Esophagus squamous epithelium (tissue), 5 donors: ENCODE results near the gene RFX2. TPM values are rescaled to one million over a fixed set of nuclear protein-coding genes. Genes with fewer than 3 reads are reported as not detected.

Experiments
- DNase-seq: peaks from one replicate; lab custom pipeline; 2025; lab: John Stamatoyannopoulos, UW
- H3K27ac ChIP-seq, 4 donors: fragments of 200-600 bp; sonication (generic); one replicate each; pipeline ENCODE4 v1.5.1; 2016 to 2019; ENCODE audit warnings: mild to moderate bottlenecking in 1 of 4
- H3K27me3 ChIP-seq, 4 donors: fragments of 200-600 bp; sonication (generic); 1 replicate in 3 of 4; 2 replicates in 1 of 4; pipeline versions ENCODE4 v1.5.1 to v1.6.0; 2017 to 2021; ENCODE audit warnings: antibody characterized with exemption in 1 of 4
- H3K36me3 ChIP-seq, 3 donors: fragments of 200-600 bp; sonication (generic); one replicate each; pipeline ENCODE4 v1.5.1; 2016 to 2019
- H3K4me1 ChIP-seq, 3 donors: fragments of 200-600 bp; sonication (generic); one replicate each; pipeline ENCODE4 v1.5.1; 2017 to 2019
- H3K4me3 ChIP-seq, 4 donors: fragments of 200-600 bp; sonication (generic); 1 replicate in 3 of 4; 2 replicates in 1 of 4; pipeline ENCODE4 v1.5.1; 2016 to 2019; ENCODE audit warnings: mild to moderate bottlenecking in 2 of 4, moderate library complexity in 1 of 4
- H3K9me3 ChIP-seq, 3 donors: fragments of 200-600 bp; sonication (generic); one replicate each; pipeline ENCODE4 v1.5.1; 2016 to 2019
- CTCF ChIP-seq, 6 experiments: fragments of 450-650 bp in 4 of 6; fragments of 200-600 bp in 2 of 6; sonication (generic) in 2 of 6; IDR thresholded peaks; one replicate each; pipeline ENCODE4 v1.5.1; 2016 to 2019; ENCODE audit warnings: antibody characterized with exemption in 6 of 6, mild to moderate bottlenecking in 4 of 6, moderate library complexity in 4 of 6
- POLR2A ChIP-seq, 4 donors: fragments of 450-650 bp; IDR thresholded peaks; one replicate each; pipeline ENCODE4 v1.6.1; 2017; ENCODE audit warnings: antibody characterized with exemption in 4 of 4, mild to moderate bottlenecking in 4 of 4, moderate library complexity in 3 of 4
- WGBS, 2 donors: methylation state at CpG; one replicate each; pipeline ENCODE4 v1.1.5; 2018; 5-methylcytosine and 5-hydroxymethylcytosine counted together
- intact Hi-C: fragments of 100-400 bp; cut with DNase I; formaldehyde crosslinking; loops from one replicate; pipeline ENCODE4 v1.15.0; 2022
- total RNA-seq, 4 donors: library from RNA; depleted of rRNA; stranded (reverse); fragments of >200 nt; gene quantifications; one replicate each; pipeline ENCODE4 v1.1.0, GENCODE V29; 2016
- donor health status: DM: yes; HTN: yes; CAD: no.

RFX2 gene
- total RNA-seq, 4 donors from 2014 or later = 5.2 to 21.4 (median 7.7) TPM

DNA sequence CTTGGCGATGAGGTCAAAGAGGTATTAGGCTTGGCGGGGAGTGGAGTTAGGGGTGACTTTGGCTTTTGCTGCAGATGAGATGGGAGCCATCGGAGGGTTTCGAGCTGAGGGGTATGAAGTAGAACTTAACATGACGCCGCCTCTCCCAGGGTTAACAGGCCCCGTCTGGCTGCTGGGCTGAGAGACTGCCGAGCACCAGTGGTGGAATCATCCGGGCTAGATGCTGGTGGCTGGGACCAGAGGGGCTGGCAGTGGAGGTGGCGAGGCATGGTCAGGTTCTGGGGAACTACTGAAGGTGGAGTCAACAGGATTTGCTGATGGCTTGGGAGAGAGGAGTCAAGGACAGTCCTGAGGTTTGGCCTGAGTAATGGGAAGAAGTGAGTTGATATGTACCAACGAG, 4.9 kb downstream of the RFX2 start:
- Histone ChIP-seq H3K9me3 (no peaks in the 10 kb centered on the region), H3K27me3 (no peaks in the 10 kb centered on the region), H3K4me3 (no peak overlapping the region), H3K27ac (peak overlapping the region; percentile 43 to 91 (median 88)), H3K36me3 (no peaks in the 10 kb centered on the region), H3K4me1 (peaks cover 29 to 86% (median 51%) of the 10 kb centered on the region in 3 donors)
- intact Hi-C loops = no loop called here
- TF ChIP-seq POLR2A (IDR thresholded peaks at IDR 0.05) = no peak
- WGBS, 2 donors = 82 to 89% methylated on average over 11 of the region's 11 CpGs
- no peak for DNase-seq

DNA sequence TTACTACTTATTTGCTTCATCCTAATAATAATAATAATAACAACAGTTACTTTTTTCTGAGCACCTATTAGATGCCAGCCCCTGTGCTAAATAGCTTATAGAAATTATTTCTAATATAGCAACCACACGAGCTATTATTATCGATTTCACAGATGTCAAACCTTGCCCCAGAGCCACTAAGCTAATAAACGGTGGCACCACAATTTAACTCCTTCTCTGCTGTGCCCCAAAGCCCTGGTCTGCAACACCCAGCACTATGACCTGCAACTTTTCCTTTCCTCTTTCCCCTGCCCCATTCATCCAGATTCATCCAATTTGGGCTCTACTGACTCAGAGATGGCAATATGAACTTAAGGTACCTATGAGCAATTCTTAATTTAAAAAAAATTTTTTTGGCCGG, 6.4 kb downstream of the RFX2 start:
- WGBS, 2 donors = 33 to 47% methylated on average over 4 of the region's 4 CpGs
- peaks cover 21 to 90% (median 62%) of the 10 kb centered on the region in 3 donors for H3K4me1 ChIP-seq

DNA sequence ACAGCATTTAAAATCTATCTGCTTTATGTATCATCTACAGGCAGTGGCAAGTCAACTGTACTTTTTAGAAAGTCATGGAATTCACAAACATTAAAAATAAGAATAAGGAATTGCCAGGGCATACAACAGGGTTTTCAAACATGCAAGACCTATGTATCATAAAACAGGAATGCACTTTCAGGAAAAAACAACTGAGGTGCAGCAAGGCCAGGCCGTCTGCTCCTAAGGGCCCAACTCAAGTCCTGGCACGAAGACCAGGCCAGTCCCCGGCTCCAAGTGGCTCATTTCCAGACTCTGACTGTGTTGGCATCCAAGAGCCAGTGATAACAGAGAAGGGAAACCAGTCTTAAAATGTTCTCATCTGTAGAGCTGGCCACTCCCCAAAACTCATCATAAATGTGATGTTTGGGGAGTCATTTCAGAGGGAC, 7.1 kb downstream of the RFX2 start:
- DNase-seq = no peak
- intact Hi-C loops = no loop called here
- Histone ChIP-seq H3K4me1 (peaks cover 21 to 90% (median 67%) of the 10 kb centered on the region in 3 donors), H3K27ac (peak overlapping the region; percentile 82 to 91 (median 88)), H3K36me3 (no peaks in the 10 kb centered on the region), H3K27me3 (no peaks in the 10 kb centered on the region), H3K9me3 (no peaks in the 10 kb centered on the region), H3K4me3 (peak overlapping the region in 1 of 4 donors; percentile 28)
- TF ChIP-seq POLR2A (IDR thresholded peaks at IDR 0.05) (no peak), CTCF (IDR thresholded peaks at IDR 0.05) (no peak)
- WGBS, 2 donors = 3 to 19% methylated on average over 3 of the region's 3 CpGs

More for the DNA sequence above, 6.4 kb downstream of the RFX2 start:
- no peak for DNase-seq
- H3K27me3 ChIP-seq = no peaks in the 10 kb centered on the region
- intact Hi-C loops = no loop called here
- TF ChIP-seq POLR2A (IDR thresholded peaks at IDR 0.05) = no peak
- no peak for TF ChIP-seq CTCF (IDR thresholded peaks at IDR 0.05)
- H3K36me3 ChIP-seq = no peaks in the 10 kb centered on the region
- no peaks in the 10 kb centered on the region for H3K9me3 ChIP-seq
- peak overlapping the region; percentile 82 to 91 (median 88) for H3K27ac ChIP-seq
- H3K4me3 ChIP-seq = no peak overlapping the region

DNA sequence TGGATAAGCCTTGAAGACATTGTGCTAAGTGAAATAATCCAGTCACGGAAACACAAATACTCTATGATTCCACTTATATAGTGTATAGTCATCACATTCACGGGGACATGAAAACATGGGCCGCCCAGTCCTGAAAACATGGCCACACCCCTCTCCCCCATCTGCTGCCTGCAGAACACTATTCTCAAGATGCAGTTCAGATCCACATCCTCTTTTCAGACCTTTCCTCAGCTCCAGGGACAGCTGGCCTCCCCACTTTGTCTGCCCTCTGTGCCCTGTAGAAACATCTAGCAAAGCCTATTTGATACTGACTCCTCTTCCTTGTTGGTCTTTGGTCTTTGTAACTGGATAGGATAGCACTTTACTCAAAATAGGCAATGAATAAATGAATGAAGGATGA, 8.3 kb downstream of the RFX2 start:
- Histone ChIP-seq H3K36me3 (no peaks in the 10 kb centered on the region), H3K4me1 (peaks cover 18 to 82% (median 71%) of the 10 kb centered on the region in 3 donors), H3K27ac (peak overlapping the region; percentile 82 to 91 (median 88)), H3K4me3 (no peak overlapping the region), H3K9me3 (no peaks in the 10 kb centered on the region), H3K27me3 (no peaks in the 10 kb centered on the region)
- intact Hi-C loops = no loop called here
- WGBS, 2 donors = 45 to 53% methylated on average over 3 of the region's 3 CpGs
- no peak for TF ChIP-seq CTCF (IDR thresholded peaks at IDR 0.05)
- no peak for TF ChIP-seq POLR2A (IDR thresholded peaks at IDR 0.05)
- no peak for DNase-seq

DNA sequence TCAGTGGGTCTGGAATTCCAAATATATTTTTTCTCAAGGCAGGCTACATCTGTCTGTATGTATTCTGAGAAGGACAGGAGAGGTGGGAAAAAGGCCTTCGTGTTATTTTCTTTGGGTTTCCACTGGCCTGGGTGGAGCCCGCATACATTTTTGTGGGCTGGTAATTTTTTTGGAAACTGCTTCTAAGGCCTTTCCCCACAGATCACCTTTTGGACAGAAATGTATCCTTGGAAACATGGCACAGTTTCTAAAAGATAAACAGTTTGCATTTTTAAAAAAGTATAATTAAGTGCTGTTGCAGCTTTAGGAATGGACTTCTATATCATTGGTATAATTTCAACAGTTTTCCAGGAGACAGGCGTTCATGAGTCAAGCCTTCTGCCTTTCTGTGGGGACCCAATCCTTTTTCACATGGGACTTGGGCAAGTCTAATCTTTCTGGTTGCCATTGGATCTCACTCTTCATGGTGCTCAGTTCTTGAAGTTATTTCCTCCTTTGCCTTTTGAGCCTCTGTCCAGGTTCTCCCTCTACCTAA, 8.9 kb downstream of the RFX2 start:
- TF ChIP-seq POLR2A (IDR thresholded peaks at IDR 0.05) = no peak
- no peak for TF ChIP-seq CTCF (IDR thresholded peaks at IDR 0.05)
- H3K27ac ChIP-seq = peak overlapping the region; percentile 82 to 91 (median 88)
- DNase-seq = no peak
- WGBS, 2 donors = 51 to 52% methylated on average over 3 of the region's 3 CpGs
- H3K27me3 ChIP-seq = no peaks in the 10 kb centered on the region
- intact Hi-C loops = no loop called here
- no peak overlapping the region for H3K4me3 ChIP-seq
- peaks cover 18 to 80% (median 71%) of the 10 kb centered on the region in 3 donors for H3K4me1 ChIP-seq
- no peaks in the 10 kb centered on the region for H3K36me3 ChIP-seq
- no peaks in the 10 kb centered on the region for H3K9me3 ChIP-seq
